Putamen (tissue), 1 donor: Measurements from ENCODE around the gene FIG4.
"Not testable (repeated sequence)": the region's sequence is repeated elsewhere in the genome, so short reads cannot be mapped to it uniquely, and the experiment has no call there.

Source experiments
- DNase-seq: peaks from one replicate; pipeline ENCODE4 v3.0.0-alpha.2; 2016; ENCODE audit warnings: low spot score

FIG4 gene

GRCh38 chr6:109760208-109760607 lies 69.1 kb downstream of the FIG4 start:
- no peak for DNase-seq

GRCh38 chr6:109762166-109762565 lies 71.1 kb downstream of the FIG4 start:
- no peak for DNase-seq

- DNase-seq: no peak
Measured at GRCh38 chr6:109762769-109763441, 71.8 kb downstream of the FIG4 start.

GRCh38 chr6:109766167-109766566 lies 75.1 kb downstream of the FIG4 start:
- no peak for DNase-seq

GRCh38 chr6:109767961-109768360 lies 76.9 kb downstream of the FIG4 start:
- DNase-seq: no peak

- DNase-seq: no peak
Measured at GRCh38 chr6:109768485-109768884, 77.4 kb downstream of the FIG4 start.

- no peak for DNase-seq
Measured at GRCh38 chr6:109769213-109769612, 78.1 kb downstream of the FIG4 start.

- DNase-seq: no peak
Measured at GRCh38 chr6:109770047-109770446, 79.0 kb downstream of the FIG4 start.

GRCh38 chr6:109770779-109771178 lies 79.7 kb downstream of the FIG4 start:
- DNase-seq: no peak

- not testable (repeated sequence) for DNase-seq
Measured at GRCh38 chr6:109771939-109772755, 81.1 kb downstream of the FIG4 start.

GRCh38 chr6:109772883-109773431 lies 81.9 kb downstream of the FIG4 start:
- no peak for DNase-seq

- DNase-seq: no peak
Measured at GRCh38 chr6:109781001-109781400, 89.9 kb downstream of the FIG4 start.

- no peak for DNase-seq
Measured at GRCh38 chr6:109782491-109782999, 91.4 kb downstream of the FIG4 start.

GRCh38 chr6:109783250-109783986 lies 92.3 kb downstream of the FIG4 start:
- DNase-seq: no peak

- no peak for DNase-seq
Measured at GRCh38 chr6:109787312-109787711, 96.2 kb downstream of the FIG4 start.

GRCh38 chr6:109788687-109789086 lies 97.6 kb downstream of the FIG4 start:
- no peak for DNase-seq

GRCh38 chr6:109790131-109790530 lies 99.0 kb downstream of the FIG4 start:
- no peak for DNase-seq

- DNase-seq: peak; percentile 24
Measured at GRCh38 chr6:109791301-109791700, 100.2 kb downstream of the FIG4 start.

- no peak for DNase-seq
Measured at GRCh38 chr6:109793021-109793420, 101.9 kb downstream of the FIG4 start.

- peak; percentile 42 for DNase-seq
Measured at GRCh38 chr6:109793792-109794191, 102.7 kb downstream of the FIG4 start.

GRCh38 chr6:109794201-109794923 lies 103.3 kb downstream of the FIG4 start:
- DNase-seq: no peak
